SK-MEL-5 (cell line): ENCODE results near the gene TRMT112. TPM values are rescaled to one million over a fixed set of nuclear protein-coding genes. Genes with fewer than 3 reads are reported as not detected.

ENCODE experiments used
- DNase-seq: peaks from one replicate; pipeline ENCODE4 v3.0.0-alpha.2; 2016; ENCODE audit warnings: low read depth, low spot score
- in situ Hi-C: cut with HindIII; loops from 2 replicates; pipeline ENCODE4 v1.10.0; 2016; ENCODE audit warnings: low sequenced_read_pairs, high pct_unique_total_duplicates, low pct_unique_long_range_greater_than_20kb
- total RNA-seq: library from RNA; depleted of rRNA; stranded (reverse); fragments of >200 nt; shearing (Covaris generic); gene quantifications from 2 replicates; pipeline ENCODE4 v1.2.3, GENCODE V29; 2014

Gene TRMT112
- total RNA-seq, 1 experiment from 2014 or later = 113 TPM

GRCh38 chr11:64304316-64305072, 12.9 kb downstream of the TRMT112 start:
- peak; percentile 90 for DNase-seq
- in situ Hi-C loops = no loop called here

- no peak for DNase-seq
Measured at GRCh38 chr11:64304032-64304315, 13.4 kb downstream of the TRMT112 start.

GRCh38 chr11:64303109-64304031, 14.0 kb downstream of the TRMT112 start:
- in situ Hi-C loops = no loop called here
- no peak for DNase-seq

More at GRCh38 chr11:64304032-64304315, 13.4 kb downstream of the TRMT112 start:
- in situ Hi-C loops = no loop called here

GRCh38 chr11:64299847-64300648, 17.3 kb downstream of the TRMT112 start, which contains the start of gene CATSPERZ:
CATSPERZ (plus strand) TSS chr11:64300358; CDS start chr11:64300411, 53 bp downstream.
- in situ Hi-C loops = no loop called here

GRCh38 chr11:64298966-64299846, 18.2 kb downstream of the TRMT112 start:
- no peak for DNase-seq

More at GRCh38 chr11:64299847-64300648, 17.3 kb downstream of the TRMT112 start, which contains the start of gene CATSPERZ:
- no peak for DNase-seq

GRCh38 chr11:64297699-64298358, 19.5 kb downstream of the TRMT112 start:
- no peak for DNase-seq
- in situ Hi-C loops = no loop called here

More at GRCh38 chr11:64298966-64299846, 18.2 kb downstream of the TRMT112 start:
- in situ Hi-C loops = no loop called here

- DNase-seq = no peak
Measured at GRCh38 chr11:64296830-64297698, 20.3 kb downstream of the TRMT112 start.

GRCh38 chr11:64296236-64296635, 21.1 kb downstream of the TRMT112 start:
- in situ Hi-C loops = no loop called here
- no peak for DNase-seq

More at GRCh38 chr11:64296830-64297698, 20.3 kb downstream of the TRMT112 start:
- in situ Hi-C loops = no loop called here

GRCh38 chr11:64295760-64296159, 21.6 kb downstream of the TRMT112 start:
- in situ Hi-C loops = no loop called here
- DNase-seq = no peak

- no peak for DNase-seq
- in situ Hi-C loops = no loop called here
Measured at GRCh38 chr11:64294774-64295173, 22.6 kb downstream of the TRMT112 start.

GRCh38 chr11:64292460-64293254, 24.7 kb downstream of the TRMT112 start:
- DNase-seq = no peak
- in situ Hi-C loops = no loop called here

- in situ Hi-C loops = no loop called here
- no peak for DNase-seq
Measured at GRCh38 chr11:64291752-64292459, 25.5 kb downstream of the TRMT112 start.

GRCh38 chr11:64291262-64291751, 26.1 kb downstream of the TRMT112 start, which contains the start of gene KCNK4:
KCNK4 (plus strand) TSS chr11:64291302; CDS start chr11:64293019, 1,717 bp downstream.
- in situ Hi-C loops = no loop called here
- no peak for DNase-seq
